H1 (cell line): ENCODE data around the gene AP1S1. TPM values are rescaled to one million over a fixed set of nuclear protein-coding genes. Genes with fewer than 3 reads are reported as not detected.

Experiments
- CTCF ChIA-PET: fragments of 300-600 bp; sonication (Branson Sonifier 250); formaldehyde crosslinking; loops from one replicate; lab custom pipeline; 2021; ENCODE audit not compliant: partially characterized antibody; lab: Charles Lee
- POLR2A ChIA-PET: fragments of 300-600 bp; sonication (Branson Sonifier 250); formaldehyde crosslinking; loops from one replicate; lab custom pipeline; 2021; ENCODE audit warnings: inconsistent platforms; ENCODE audit not compliant: partially characterized antibody; lab: Charles Lee
- DNase-seq, 2 experiments: peaks; one replicate each; pipeline versions ENCODE4 v3.0.0 to v3.0.0-alpha.2; 2010 to 2022; ENCODE audit warnings: low spot score in 2 of 2, low read depth in 1 of 2, mixed read lengths in 1 of 2
- FAIRE-seq: peaks from 2 replicates; lab custom pipeline; 2011; peaks lifted over from hg19 to GRCh38; lab: Jason Lieb, UNC
- H2AFZ ChIP-seq: 2 replicates; pipeline ENCODE4 v1.8.1; 2012; ENCODE audit warnings: low read length, inconsistent platforms
- H2AK5ac ChIP-seq: 2 replicates; pipeline ENCODE4 v1.6.1; 2013; ENCODE audit warnings: low read depth, low read length
- H2BK120ac ChIP-seq: replicated peaks from 2 replicates; pipeline ENCODE3; 2013; ENCODE audit warnings: low read depth, low read length, inconsistent platforms
- H2BK12ac ChIP-seq: 2 replicates; pipeline ENCODE4 v1.6.1; 2013; ENCODE audit warnings: low read depth, low read length
- H2BK15ac ChIP-seq: 2 replicates; pipeline ENCODE4 v1.6.1; 2013; ENCODE audit warnings: low read length
- H2BK20ac ChIP-seq: 2 replicates; pipeline ENCODE4 v1.6.1; 2013; ENCODE audit warnings: low read length
- H2BK5ac ChIP-seq: 2 replicates; pipeline ENCODE4 v1.6.1; 2013; ENCODE audit warnings: low read depth, low read length
- H3K14ac ChIP-seq: 2 replicates; pipeline ENCODE4 v1.6.1; 2013; ENCODE audit warnings: inconsistent platforms; ENCODE audit not compliant: insufficient read length
- H3K18ac ChIP-seq: 2 replicates; pipeline ENCODE4 v1.6.1; 2013; ENCODE audit warnings: low read length; ENCODE audit errors: extremely low read depth
- H3K23ac ChIP-seq: 2 replicates; pipeline ENCODE4 v1.6.1; 2013; ENCODE audit warnings: inconsistent platforms; ENCODE audit not compliant: insufficient read length
- H3K23me2 ChIP-seq: 2 replicates; pipeline ENCODE4 v1.6.1; 2013; ENCODE audit warnings: low read depth, low read length
- H3K27ac ChIP-seq: 2 replicates; pipeline ENCODE4 v1.6.1; 2011; ENCODE audit warnings: low read depth, low read length, inconsistent platforms
- H3K27me3 ChIP-seq, 4 experiments: replicated peaks in 1 of 4; 1 replicate in 1 of 4; 2 replicates in 3 of 4; pipeline versions ENCODE4 v1.6.1 to v1.8.1; 2011 to 2013; ENCODE audit warnings: low read length in 3 of 4, mild to moderate bottlenecking in 3 of 4, inconsistent platforms in 2 of 4, mixed read lengths in 2 of 4, moderate library complexity in 1 of 4; ENCODE audit not compliant: control insufficient read depth in 3 of 4, insufficient read depth in 3 of 4; ENCODE audit errors: extremely low read depth in 1 of 4
- H3K36me3 ChIP-seq, 4 experiments: 2 replicates each; pipeline versions ENCODE4 v1.6.1 to v1.8.1; 2011 to 2013; ENCODE audit warnings: mild to moderate bottlenecking in 4 of 4, low read length in 3 of 4, moderate library complexity in 2 of 4, control low read depth in 1 of 4, inconsistent platforms in 1 of 4; ENCODE audit not compliant: insufficient read depth in 4 of 4, control insufficient read depth in 2 of 4
- H3K4ac ChIP-seq: replicated peaks from 2 replicates; pipeline ENCODE3; 2013; ENCODE audit warnings: low read length, low read depth, mixed read lengths, inconsistent platforms; ENCODE audit not compliant: insufficient read length
- H3K4me1 ChIP-seq, 4 experiments: replicated peaks in 1 of 4; 1 replicate in 1 of 4; 2 replicates in 3 of 4; pipeline versions ENCODE4 v1.6.1 to v1.8.1; 2011 to 2013; ENCODE audit warnings: low read length in 3 of 4, inconsistent platforms in 2 of 4, mixed read lengths in 1 of 4; ENCODE audit not compliant: insufficient read depth in 4 of 4, control insufficient read depth in 3 of 4
- H3K4me2 ChIP-seq, 2 experiments: 2 replicates each; pipeline versions ENCODE4 v1.6.1 to v1.8.1; 2011 to 2013; ENCODE audit warnings: low read depth in 2 of 2, low read length in 2 of 2, control low read depth in 1 of 2, inconsistent platforms in 1 of 2, mild to moderate bottlenecking in 1 of 2; ENCODE audit not compliant: insufficient read depth in 1 of 2
- H3K4me3 ChIP-seq, 4 experiments: fragments of 200-600, 300-600 bp in 1 of 4; sonication (generic), shearing (Covaris generic), sonication (Bioruptor Twin) in 1 of 4; 2 replicates each; pipeline versions ENCODE4 v1.5.1 to v1.8.1; 2011 to 2016; ENCODE audit warnings: low read length in 4 of 4, low read depth in 3 of 4, control low read depth in 2 of 4, inconsistent platforms in 2 of 4, mild to moderate bottlenecking in 2 of 4, mixed read lengths in 1 of 4, moderate library complexity in 1 of 4; ENCODE audit not compliant: insufficient read depth in 2 of 4; ENCODE audit errors: extremely low read depth in 1 of 4
- H3K56ac ChIP-seq: replicated peaks from 2 replicates; pipeline ENCODE3; 2013; ENCODE audit warnings: low read depth, mild to moderate bottlenecking, mixed read lengths, low read length, inconsistent platforms; ENCODE audit not compliant: insufficient read length
- H3K79me1 ChIP-seq: 2 replicates; pipeline ENCODE4 v1.6.1; 2013; ENCODE audit warnings: low read depth, low read length, control low read depth
- H3K79me2 ChIP-seq, 2 experiments: 2 replicates each; pipeline versions ENCODE4 v1.6.1 to v1.8.1; 2012 to 2013; ENCODE audit warnings: low read length in 2 of 2, mild to moderate bottlenecking in 2 of 2, inconsistent platforms in 1 of 2; ENCODE audit not compliant: insufficient read depth in 2 of 2, control insufficient read depth in 1 of 2
- H3K9ac ChIP-seq, 4 experiments: replicated peaks in 1 of 4; 1 replicate in 1 of 4; 2 replicates in 3 of 4; pipeline versions ENCODE4 v1.6.1 to v1.8.1; 2011 to 2013; ENCODE audit warnings: low read depth in 3 of 4, low read length in 3 of 4, control low read depth in 2 of 4, mild to moderate bottlenecking in 2 of 4, moderate library complexity in 2 of 4, inconsistent platforms in 1 of 4; ENCODE audit errors: extremely low read depth in 1 of 4
- H3K9me3 ChIP-seq, 2 experiments: 2 replicates each; pipeline versions ENCODE4 v1.6.1 to v1.8.1; 2012 to 2013; ENCODE audit warnings: mild to moderate bottlenecking in 2 of 2, moderate library complexity in 2 of 2, control low read depth in 1 of 2, inconsistent platforms in 1 of 2, low read depth in 1 of 2, low read length in 1 of 2, mixed read lengths in 1 of 2; ENCODE audit not compliant: insufficient read depth in 2 of 2
- H4K20me1 ChIP-seq, 2 experiments: replicated peaks in 1 of 2; 2 replicates each; pipeline versions ENCODE3 to v1.8.1; 2011 to 2013; ENCODE audit warnings: inconsistent platforms in 2 of 2, low read length in 2 of 2, mild to moderate bottlenecking in 1 of 2; ENCODE audit not compliant: insufficient read depth in 2 of 2, control insufficient read depth in 1 of 2
- H4K5ac ChIP-seq: 2 replicates; pipeline ENCODE4 v1.6.1; 2013; ENCODE audit warnings: low read length, low read depth, mixed read lengths, inconsistent platforms; ENCODE audit not compliant: insufficient read length
- H4K8ac ChIP-seq: 2 replicates; pipeline ENCODE4 v1.8.0; 2013; ENCODE audit warnings: mild to moderate bottlenecking, moderate library complexity, low read length, inconsistent platforms; ENCODE audit not compliant: insufficient read depth; ENCODE audit errors: extremely low read depth
- H4K91ac ChIP-seq: replicated peaks from 2 replicates; pipeline ENCODE3; 2013; ENCODE audit warnings: low read length, mixed read lengths, inconsistent platforms; ENCODE audit not compliant: insufficient read length
- BRCA1 ChIP-seq: IDR thresholded peaks from 2 replicates; pipeline ENCODE4 v1.6.1; 2012; ENCODE audit warnings: low read depth, low read length, improper control_type of control experiment
- CBX5 ChIP-seq: fragments of 300-800, 300-1000 bp; sonication (generic); IDR thresholded peaks from 2 replicates; pipeline ENCODE4 v1.7.1; 2016; ENCODE audit warnings: antibody characterized with exemption, low read length, low read depth
- CHD1 ChIP-seq: IDR thresholded peaks from 2 replicates; pipeline ENCODE4 v1.6.1; 2012; ENCODE audit warnings: low read depth, low read length, improper control_type of control experiment
- CTBP2 ChIP-seq: IDR thresholded peaks from 2 replicates; pipeline ENCODE4 v1.7.0; 2011; ENCODE audit warnings: borderline replicate concordance, mild to moderate bottlenecking, moderate library complexity, mixed read lengths, low read length; ENCODE audit not compliant: insufficient read depth, insufficient read length
- CTCF ChIP-seq, 3 experiments: IDR thresholded peaks; 1 replicate in 2 of 3; 2 replicates in 1 of 3; pipeline versions ENCODE4 v1.5.1 to v1.6.1; 2011; ENCODE audit warnings: low read length in 3 of 3, mild to moderate bottlenecking in 3 of 3, inconsistent platforms in 2 of 3, low read depth in 1 of 3, moderate library complexity in 1 of 3; ENCODE audit not compliant: insufficient read depth in 1 of 3; ENCODE audit errors: control extremely low read depth in 1 of 3
- EP300 ChIP-seq, 2 experiments: IDR thresholded peaks; 1 replicate in 1 of 2; 2 replicates in 1 of 2; pipeline ENCODE4 v1.6.1; 2011 to 2012; ENCODE audit warnings: low read depth in 2 of 2, low read length in 2 of 2, mild to moderate bottlenecking in 2 of 2, borderline replicate concordance in 1 of 2, inconsistent platforms in 1 of 2, moderate library complexity in 1 of 2
- GABPA ChIP-seq: IDR thresholded peaks from 2 replicates; pipeline ENCODE4 v1.6.1; 2011; ENCODE audit warnings: mild to moderate bottlenecking, low read length, moderate library complexity, borderline replicate concordance; ENCODE audit not compliant: insufficient read depth
- JUND ChIP-seq: IDR thresholded peaks from 2 replicates; pipeline ENCODE4 v1.6.1; 2011; ENCODE audit warnings: mild to moderate bottlenecking, improper control_type of control experiment, low read length
- SIX5 ChIP-seq: IDR thresholded peaks from 2 replicates; pipeline ENCODE4 v1.6.1; 2011; ENCODE audit warnings: mild to moderate bottlenecking, low read depth, low read length
- WGBS, 2 experiments: shearing (Covaris generic) in 1 of 2; methylation state at CpG; one replicate each; pipeline versions ENCODE4 v1.1.6 to v1.1.7; 2013 to 2015; ENCODE audit warnings: low lambda C conversion rate in 2 of 2, mixed read lengths in 2 of 2, inconsistent platforms in 1 of 2, low coverage in 1 of 2, missing lambda C conversion rate in 1 of 2; ENCODE audit not compliant: insufficient replicate concordance in 2 of 2, insufficient coverage in 1 of 2, insufficient read length in 1 of 2; ENCODE audit errors: extremely low coverage in 1 of 2, missing lambda C conversion rate in 1 of 2; 5-methylcytosine and 5-hydroxymethylcytosine counted together
- polyA plus RNA-seq, 7 experiments: library from polyadenylated mRNA; depleted of rRNA in 3 of 7; stranded (reverse) in 5 of 7; unstranded in 2 of 7; fragments of >200 nt in 5 of 7; fragments of 200-250 nt in 2 of 7; gene quantifications; 1 replicate in 5 of 7; 2 replicates in 1 of 7; 4 replicates in 1 of 7; pipeline versions ENCODE4 v1.2.1 to v1.2.3, GENCODE V29; 2011 to 2013; ENCODE audit warnings: missing spikeins in 2 of 7, mixed read lengths in 2 of 7
- total RNA-seq: library from RNA; stranded (reverse); fragmentation: NEBNext Ultra II Directional; extraction: Animal tissue kit (Norgen Biotek cat#: 25700); gene quantifications from 2 replicates; pipeline ENCODE4 v1.2.1, GENCODE V29; 2021

AP1S1 gene
- total and polyA plus RNA-seq, 2 of the 8 experiments (the other 6 are each of a cell fraction or from before 2014, with no cell fraction given): 56.1 to 59.3 TPM

- FAIRE-seq (no peak), DNase-seq (no peak)
- peaks cover 11 to 83% (median 52%) of the 10 kb centered on the region in 4 experiments for H3K4me1 ChIP-seq
- no peak overlapping the region for H3K27ac ChIP-seq
- peaks cover 7 to 16% of the 10 kb centered on the region in 2 experiments for H4K20me1 ChIP-seq
- H3K14ac ChIP-seq: no peak overlapping the region
- ChIA-PET POLR2A (interaction anchor here (0.8 to 2.6 kb wide), 5 partner anchors 9 to 71 kb away, joined by 3 to 20 read pairs (median 3); no protein-coding TSS in a partner anchor), CTCF (interaction anchor here (0.6 to 5.7 kb wide), 13 partner anchors 9 to 277 kb away, joined by 3 to 46 read pairs (median 4); partner anchors contain the start of gene NAT16)
- peak overlapping the region; percentile 67 for H2BK120ac ChIP-seq
- WGBS, 2 experiments: 17% methylated on average over 2 of the region's 6 CpGs; no CpG with 5 or more reads in 1 of the 2 experiments
- peaks cover 50 to 92% (median 78%) of the 10 kb centered on the region in 4 experiments for H3K27me3 ChIP-seq
- H3K4me2 ChIP-seq: peak overlapping the region; percentile 44 to 90
- H3K79me1 ChIP-seq: no peaks in the 10 kb centered on the region
- H4K8ac ChIP-seq: no peak overlapping the region
- H4K91ac ChIP-seq: peak overlapping the region; percentile 46
- H3K9ac ChIP-seq: no peak overlapping the region
- peak overlapping the region in 1 of 4 experiments; percentile 63; a peak in 2 of 8 replicates for H3K4me3 ChIP-seq
- peak overlapping the region; percentile 99 for H2BK12ac ChIP-seq
- no peak overlapping the region for H3K56ac ChIP-seq
- no peak overlapping the region for H3K4ac ChIP-seq
- peak overlapping the region; percentile 72; the same call in 1 of the 2 replicates for H2BK20ac ChIP-seq
- peaks cover 43% of the 10 kb centered on the region for H3K23me2 ChIP-seq
- peak overlapping the region; percentile 83; the same call in 1 of the 2 replicates for H2BK5ac ChIP-seq
- H3K36me3 ChIP-seq: no peaks in the 10 kb centered on the region
- no peak overlapping the region for H4K5ac ChIP-seq
- no peak overlapping the region for H2AK5ac ChIP-seq
- H3K18ac ChIP-seq: peak overlapping the region; percentile 92; the same call in 1 of the 2 replicates
- H3K79me2 ChIP-seq: no peaks in the 10 kb centered on the region
- H3K23ac ChIP-seq: no peak overlapping the region
- H2BK15ac ChIP-seq: no peak overlapping the region
- no peaks in the 10 kb centered on the region for H3K9me3 ChIP-seq
- no peak overlapping the region for H2AFZ ChIP-seq
- TF ChIP-seq JUND: peak; percentile 88
- TF ChIP-seq EP300 (IDR thresholded peaks at IDR 0.05; ENCODE audit: borderline replicate concordance in 1 of 2, low read depth in 2 of 2, low read length in 2 of 2): no peak
- TF ChIP-seq CHD1: no peak
- no peak for TF ChIP-seq BRCA1
- TF ChIP-seq CTCF (IDR thresholded peaks at IDR 0.05; ENCODE audit: control extremely low read depth in 1 of 3, insufficient read depth in 1 of 3, low read depth in 1 of 3, low read length in 3 of 3): no peak
- no peak for TF ChIP-seq SIX5
- TF ChIP-seq CTBP2: peak; percentile 57
- TF ChIP-seq CBX5: no peak
- no peak for TF ChIP-seq GABPA
Observed at GRCh38 chr7:101168412-101169049, 14.3 kb downstream of the AP1S1 start.
